Endothelial cell of umbilical vein (primary cell): Measurements from ENCODE around the gene ECHDC1. TPM values are rescaled to one million over a fixed set of nuclear protein-coding genes. Genes with fewer than 3 reads are reported as not detected.

Experiments used
- BruUV-seq: library from RNA; stranded (reverse); fragments of 400-500 nt; replicated peaks from 2 replicates; lab custom pipeline; 2021; lab: Mats Ljungman, UMichigan
- CTCF ChIA-PET: fragments of 300-600, 350-600 bp; sonication (Branson Sonifier 250); formaldehyde crosslinking; loops from one replicate; lab custom pipeline; 2021; ENCODE audit warnings: antibody characterized with exemption, inconsistent platforms; lab: Charles Lee
- POLR2A ChIA-PET: fragments of 300-600, 350-600 bp; sonication (Branson Sonifier 250); formaldehyde crosslinking; loops from one replicate; lab custom pipeline; 2021; ENCODE audit warnings: antibody characterized with exemption, inconsistent platforms; lab: Charles Lee
- DNase-seq: peaks from one replicate; pipeline ENCODE4 v3.0.0-alpha.2; 2011; ENCODE audit warnings: low read depth, low spot score
- FAIRE-seq: peaks from 2 replicates; lab custom pipeline; 2011; peaks lifted over from hg19 to GRCh38; lab: Jason Lieb, UNC
- H2AFZ ChIP-seq: 2 replicates; pipeline ENCODE4 v1.6.0; 2012; ENCODE audit warnings: low read depth, low read length, control low read depth, inconsistent platforms
- H3K27ac ChIP-seq: 2 replicates; pipeline ENCODE4 v1.5.1; 2011; ENCODE audit warnings: low read depth, mild to moderate bottlenecking, control low read depth, low read length, moderate library complexity; ENCODE audit not compliant: insufficient read depth
- H3K27me3 ChIP-seq, 2 experiments: 2 replicates each; pipeline versions ENCODE4 v1.6.0 to v1.6.1; 2011; ENCODE audit warnings: low read length in 2 of 2, mixed read lengths in 1 of 2; ENCODE audit not compliant: control insufficient read depth in 2 of 2, insufficient read depth in 2 of 2
- H3K36me3 ChIP-seq, 2 experiments: 2 replicates in 1 of 2; 3 replicates in 1 of 2; pipeline ENCODE4 v1.5.1; 2011; ENCODE audit warnings: low read length in 2 of 2, mild to moderate bottlenecking in 1 of 2, moderate library complexity in 1 of 2; ENCODE audit not compliant: control insufficient read depth in 2 of 2, insufficient read depth in 2 of 2; ENCODE audit errors: extremely low read depth in 1 of 2
- H3K4me1 ChIP-seq: 3 replicates; pipeline ENCODE4 v1.5.1; 2011; ENCODE audit warnings: mild to moderate bottlenecking, low read length; ENCODE audit not compliant: control insufficient read depth, insufficient read depth; ENCODE audit errors: extremely low read depth
- H3K4me2 ChIP-seq: 2 replicates; pipeline ENCODE4 v1.6.1; 2011; ENCODE audit warnings: low read length, control low read depth, mixed read lengths; ENCODE audit not compliant: insufficient read depth
- H3K4me3 ChIP-seq, 3 experiments: fragments of 200-600 bp in 1 of 3; sonication (generic), shearing (Covaris generic) in 1 of 3; replicated peaks in 1 of 3; 2 replicates each; pipeline ENCODE4 v1.5.1; 2011 to 2016; ENCODE audit warnings: control low read depth in 3 of 3, low read length in 3 of 3, mild to moderate bottlenecking in 2 of 3, inconsistent platforms in 1 of 3, low read depth in 1 of 3, moderate library complexity in 1 of 3; ENCODE audit not compliant: insufficient read depth in 1 of 3
- H3K79me2 ChIP-seq: 2 replicates; pipeline ENCODE4 v1.6.0; 2012; ENCODE audit warnings: low read length, inconsistent platforms; ENCODE audit not compliant: control insufficient read depth, insufficient read depth
- H3K9ac ChIP-seq: replicated peaks from 2 replicates; pipeline ENCODE3; 2011; ENCODE audit warnings: low read length, control low read depth; ENCODE audit not compliant: insufficient read depth; ENCODE audit errors: extremely low read depth
- H3K9me1 ChIP-seq: replicated peaks from 3 replicates; pipeline ENCODE4 v1.6.0; 2011; ENCODE audit warnings: mild to moderate bottlenecking, low read length; ENCODE audit not compliant: control insufficient read depth, insufficient read depth; ENCODE audit errors: extremely low read depth
- H3K9me3 ChIP-seq: replicated peaks from 2 replicates; pipeline ENCODE4 v1.5.1; 2012; ENCODE audit warnings: low read length, inconsistent platforms; ENCODE audit not compliant: control insufficient read depth, insufficient read depth
- H4K20me1 ChIP-seq: replicated peaks from 2 replicates; pipeline ENCODE3; 2011; ENCODE audit warnings: mild to moderate bottlenecking, low read length; ENCODE audit not compliant: control insufficient read depth, insufficient read depth; ENCODE audit errors: extremely low read depth
- CTCF ChIP-seq, 2 donors: IDR thresholded peaks; 1 replicate in 1 of 2; 2 replicates in 1 of 2; pipeline ENCODE4 v1.5.1; 2011; ENCODE audit warnings: low read length in 2 of 2, mild to moderate bottlenecking in 2 of 2, moderate library complexity in 2 of 2, control low read depth in 1 of 2, inconsistent platforms in 1 of 2, low read depth in 1 of 2; ENCODE audit not compliant: insufficient read depth in 1 of 2; ENCODE audit errors: extremely low read depth in 1 of 2
- EZH2 ChIP-seq: IDR thresholded peaks from 2 replicates; pipeline ENCODE4 v1.6.1; 2012; ENCODE audit warnings: borderline replicate concordance, low read depth, mild to moderate bottlenecking, moderate library complexity, low read length, inconsistent platforms; ENCODE audit not compliant: severe bottlenecking
- FOS ChIP-seq: IDR thresholded peaks from 2 replicates; pipeline ENCODE4 v1.6.1; 2011; ENCODE audit warnings: mild to moderate bottlenecking, low read length, moderate library complexity, borderline replicate concordance; ENCODE audit not compliant: insufficient read depth
- GATA2 ChIP-seq: IDR thresholded peaks from 2 replicates; pipeline ENCODE4 v1.7.0; 2011; ENCODE audit warnings: low read depth, mild to moderate bottlenecking, moderate library complexity, mixed read lengths, low read length; ENCODE audit not compliant: insufficient read length, insufficient read depth
- JUN ChIP-seq: IDR thresholded peaks from 2 replicates; pipeline ENCODE4 v1.6.1; 2011; ENCODE audit warnings: borderline replicate concordance, low read depth; ENCODE audit not compliant: insufficient read length, insufficient read depth
- MAX ChIP-seq: IDR thresholded peaks from 2 replicates; pipeline ENCODE4 v1.6.1; 2011; ENCODE audit not compliant: insufficient read depth, insufficient read length
- MYC ChIP-seq: IDR thresholded peaks from one replicate; pipeline ENCODE4 v1.6.1; 2011; ENCODE audit warnings: mild to moderate bottlenecking, low read depth, low read length
- POLR2A ChIP-seq: IDR thresholded peaks from 2 replicates; pipeline ENCODE4 v1.6.1; 2012; ENCODE audit warnings: low read depth, mild to moderate bottlenecking, control low read depth, low read length
- POLR2AphosphoS5 ChIP-seq: IDR thresholded peaks from 2 replicates; pipeline ENCODE4 v1.6.1; 2012; ENCODE audit warnings: low read depth, mild to moderate bottlenecking, control low read depth, low read length, moderate library complexity; ENCODE audit not compliant: insufficient read depth
- dilution Hi-C: fragments of 300-500 bp; cut with MboI; formaldehyde crosslinking; loops from one replicate; pipeline ENCODE4 v1.15.0; 2019; ENCODE audit warnings: low sequenced_read_pairs; ENCODE audit not compliant: extremely low pct_ligation_motif_present
- intact Hi-C: fragments of 100-400 bp; cut with micrococcal nuclease; formaldehyde crosslinking; loops from one replicate; pipeline ENCODE4 v1.10.0; 2022
- polyA plus RNA-seq, 4 experiments: library from polyadenylated mRNA; depleted of rRNA in 3 of 4; stranded (reverse) in 3 of 4; unstranded in 1 of 4; fragments of >200 nt; gene quantifications; 2 replicates each; pipeline versions ENCODE4 v1.2.1 to v1.2.3, GENCODE V29; 2011 to 2012; ENCODE audit warnings: missing spikeins in 1 of 4
- total RNA-seq: library from RNA; stranded (reverse); gene quantifications from 2 replicates; pipeline ENCODE4 v1.2.3, GENCODE V29; 2021

Gene ECHDC1
- total and polyA plus RNA-seq, 2 donors (not counting 3 experiments of a cell fraction or from before 2014, with no cell fraction given) = 8.1 to 36.8 TPM

- ChIA-PET CTCF (no interaction called here), POLR2A (no interaction called here)
- no TSS peak for BruUV-seq
Measured at GRCh38 chr6:127392301-127392700, 48.9 kb upstream of the ECHDC1 start.

More at GRCh38 chr6:127392301-127392700, 48.9 kb upstream of the ECHDC1 start:
- intact Hi-C loops (no loop called here), dilution Hi-C loops (no loop called here)
- Histone ChIP-seq H3K4me2 (no peak overlapping the region), H4K20me1 (no peaks in the 10 kb centered on the region), H3K27me3 (no peaks in the 10 kb centered on the region), H3K4me3 (no peak overlapping the region), H3K9me1 (no peaks in the 10 kb centered on the region), H3K27ac (no peak overlapping the region), H3K9ac (no peak overlapping the region), H3K79me2 (no peaks in the 10 kb centered on the region), H3K36me3 (no peaks in the 10 kb centered on the region), H2AFZ (no peak overlapping the region), H3K9me3 (no peaks in the 10 kb centered on the region), H3K4me1 (no peaks in the 10 kb centered on the region)
- DNase-seq (no peak), FAIRE-seq (no peak)
- TF ChIP-seq JUN = no peak
- no peak for TF ChIP-seq GATA2
- TF ChIP-seq EZH2 = no peak
- no peak for TF ChIP-seq MAX
- TF ChIP-seq POLR2A = no peak
- TF ChIP-seq CTCF (IDR thresholded peaks at IDR 0.05; ENCODE audit: extremely low read depth in 1 of 2, insufficient read depth in 1 of 2, low read depth in 1 of 2, low read length in 2 of 2) = no peak
- no peak for TF ChIP-seq POLR2AphosphoS5
- TF ChIP-seq MYC = no peak
- TF ChIP-seq FOS = no peak
